OCI-M2 (cell line): ENCODE measurements around the gene ZNF827.

Source experiments
- DNase-seq: peaks from one replicate; lab custom pipeline; 2025; ENCODE audit not compliant: unreplicated experiment; lab: John Stamatoyannopoulos, UW

The ZNF827 gene

GRCh38 chr4:145808848-145809512 lies 129.6 kb downstream of the ZNF827 start:
- DNase-seq, result no peak

GRCh38 chr4:145808021-145808650 lies 130.5 kb downstream of the ZNF827 start:
- no peak for DNase-seq

GRCh38 chr4:145805490-145805889 lies 133.1 kb downstream of the ZNF827 start:
- no peak for DNase-seq

- DNase-seq, result no peak
These were observed 134.5 kb downstream of the ZNF827 start for GRCh38 chr4:145804116-145804515.

GRCh38 chr4:145799223-145799622 lies 139.4 kb downstream of the ZNF827 start:
- no peak for DNase-seq

- no peak for DNase-seq
These were observed 141.3 kb downstream of the ZNF827 start for GRCh38 chr4:145797278-145797677.

- DNase-seq, result no peak
These were observed 142.3 kb downstream of the ZNF827 start for GRCh38 chr4:145796346-145796745.

- DNase-seq, result no peak
These were observed 143.1 kb downstream of the ZNF827 start for GRCh38 chr4:145795521-145795920.

- DNase-seq, result no peak
These were observed 146.2 kb downstream of the ZNF827 start for GRCh38 chr4:145792429-145792828.

- no peak for DNase-seq
These were observed 146.6 kb downstream of the ZNF827 start for GRCh38 chr4:145791988-145792387.

GRCh38 chr4:145788755-145789154 lies 149.9 kb downstream of the ZNF827 start:
- DNase-seq, result no peak

GRCh38 chr4:145786830-145787229 lies 151.8 kb downstream of the ZNF827 start:
- DNase-seq, result no peak

GRCh38 chr4:145786261-145786660 lies 152.4 kb downstream of the ZNF827 start:
- DNase-seq, result no peak

- no peak for DNase-seq
These were observed 153.1 kb downstream of the ZNF827 start for GRCh38 chr4:145785391-145786008.

- DNase-seq, result no peak
These were observed 154.6 kb downstream of the ZNF827 start for GRCh38 chr4:145784036-145784435.

GRCh38 chr4:145782756-145783155 lies 155.9 kb downstream of the ZNF827 start:
- no peak for DNase-seq

GRCh38 chr4:145781351-145781750 lies 157.3 kb downstream of the ZNF827 start:
- DNase-seq, result no peak

- no peak for DNase-seq
These were observed 159.3 kb downstream of the ZNF827 start for GRCh38 chr4:145779319-145779801.

- no peak for DNase-seq
These were observed 162.4 kb downstream of the ZNF827 start for GRCh38 chr4:145776208-145776607.

- DNase-seq, result no peak
These were observed 163.2 kb downstream of the ZNF827 start for GRCh38 chr4:145775406-145775805.

GRCh38 chr4:145774473-145774872 lies 164.2 kb downstream of the ZNF827 start:
- no peak for DNase-seq

- no peak for DNase-seq
These were observed 164.9 kb downstream of the ZNF827 start for GRCh38 chr4:145773581-145774234.
